HG02798 (cell line): ENCODE measurements around the gene LTBP2.
"Not testable (repeated sequence)": the region's sequence is repeated elsewhere in the genome, so short reads cannot be mapped to it uniquely, and the experiment has no call there.

ENCODE experiments used
- ATAC-seq: cut with Tn5 transposase; IDR thresholded peaks from one replicate; pipeline ENCODE4 v1.9.1; 2021; ENCODE audit warnings: mild to moderate bottlenecking; ENCODE audit not compliant: unreplicated experiment, poor library complexity

The LTBP2 gene

DNA sequence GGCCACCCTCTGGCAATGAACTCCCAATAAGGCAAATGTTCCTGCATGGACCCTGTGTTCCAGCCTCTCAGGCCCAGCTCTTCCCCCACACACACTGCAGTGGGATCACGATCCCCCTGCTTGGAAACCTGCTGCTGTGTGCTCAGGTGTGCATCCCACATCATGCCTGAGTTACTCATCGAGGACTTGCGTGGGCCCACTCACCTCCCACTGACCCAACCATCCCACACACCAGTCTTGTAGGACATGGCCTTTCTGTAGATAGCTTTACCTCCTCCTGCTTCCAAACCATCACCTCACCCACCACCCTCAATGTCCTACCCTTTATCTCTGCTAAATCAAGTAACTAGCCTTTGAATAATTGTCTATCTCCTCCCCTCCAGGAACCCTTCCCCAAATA lies 143.5 kb downstream of the LTBP2 start:
- ATAC-seq = no peak

DNA sequence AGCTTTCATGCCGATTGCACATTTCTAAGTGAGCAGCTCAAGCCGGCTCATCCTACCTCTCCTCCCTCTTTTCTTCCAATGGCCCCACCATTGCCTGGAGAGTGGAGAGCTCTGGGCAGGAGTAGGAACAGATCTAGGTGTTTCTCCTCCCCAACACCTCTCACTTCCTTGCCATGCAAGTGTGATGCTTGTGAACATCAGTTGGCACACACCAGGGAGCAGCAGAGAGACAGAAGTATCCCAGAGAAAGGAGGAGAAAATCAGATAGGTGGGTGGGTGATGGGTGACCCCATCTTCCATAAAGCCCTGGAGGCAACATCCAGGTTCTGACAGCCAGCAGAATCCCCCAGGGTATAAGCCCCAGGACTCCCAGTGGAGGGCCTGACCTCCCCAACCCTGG lies 146.7 kb downstream of the LTBP2 start:
- ATAC-seq = no peak

DNA sequence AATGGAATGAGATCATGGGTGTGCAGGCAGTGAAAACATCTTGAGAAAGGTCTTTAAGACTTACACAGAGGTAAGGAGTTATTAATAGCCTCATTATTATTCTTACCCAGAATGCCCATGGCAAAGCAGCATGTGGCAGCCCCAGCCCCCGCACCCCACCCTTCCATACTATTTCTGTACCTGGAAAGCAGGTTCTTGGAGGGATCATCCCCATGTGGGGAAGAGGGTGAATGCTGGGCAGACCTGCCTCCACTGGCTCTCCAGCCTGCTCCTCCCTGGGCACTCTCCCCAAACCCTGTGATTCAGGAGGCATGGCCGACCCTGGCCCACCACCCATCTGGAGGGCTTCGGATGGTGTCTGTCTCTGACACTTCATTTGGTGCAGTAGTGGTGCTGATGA lies 147.3 kb downstream of the LTBP2 start:
- ATAC-seq = no peak

DNA sequence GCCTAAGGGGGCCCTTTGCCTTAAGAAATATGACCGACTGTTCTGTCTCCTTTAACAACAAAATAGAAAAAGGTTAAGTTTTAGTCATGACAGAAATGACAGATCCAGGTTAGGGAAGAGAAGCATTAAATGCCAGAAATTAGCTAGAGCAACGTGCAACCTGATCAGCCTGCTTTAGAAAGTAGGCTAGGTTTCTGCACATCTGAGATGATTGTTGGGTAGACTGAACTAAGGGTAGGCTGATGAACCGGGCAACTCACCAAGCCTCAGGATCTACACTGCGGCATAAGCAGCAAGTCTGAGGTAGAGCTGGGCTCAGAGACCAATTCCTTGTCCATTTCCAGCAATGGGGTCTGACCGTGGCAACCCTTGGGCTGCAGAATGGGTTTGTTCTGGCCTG lies 148.3 kb downstream of the LTBP2 start:
- ATAC-seq = no peak

DNA sequence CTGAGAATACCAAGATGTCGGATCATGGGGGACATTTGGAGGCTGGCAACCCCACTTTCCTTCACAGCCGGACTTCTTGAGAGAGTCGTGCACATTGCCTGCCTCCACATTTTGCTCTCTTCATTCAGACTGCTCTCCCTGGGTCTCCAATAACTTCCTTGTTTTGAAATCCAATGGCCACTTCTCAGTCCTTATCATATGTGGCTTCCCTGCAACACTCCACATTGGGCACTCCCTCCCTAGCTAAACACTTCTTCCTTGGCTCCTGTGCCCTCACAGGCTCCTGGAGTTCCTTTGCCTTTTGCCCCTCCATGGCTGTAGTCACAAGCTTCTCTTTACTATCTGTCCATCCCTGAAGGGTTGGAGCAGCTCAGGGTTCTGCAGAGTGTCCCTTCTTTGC lies 149.0 kb downstream of the LTBP2 start:
- ATAC-seq = no peak

DNA sequence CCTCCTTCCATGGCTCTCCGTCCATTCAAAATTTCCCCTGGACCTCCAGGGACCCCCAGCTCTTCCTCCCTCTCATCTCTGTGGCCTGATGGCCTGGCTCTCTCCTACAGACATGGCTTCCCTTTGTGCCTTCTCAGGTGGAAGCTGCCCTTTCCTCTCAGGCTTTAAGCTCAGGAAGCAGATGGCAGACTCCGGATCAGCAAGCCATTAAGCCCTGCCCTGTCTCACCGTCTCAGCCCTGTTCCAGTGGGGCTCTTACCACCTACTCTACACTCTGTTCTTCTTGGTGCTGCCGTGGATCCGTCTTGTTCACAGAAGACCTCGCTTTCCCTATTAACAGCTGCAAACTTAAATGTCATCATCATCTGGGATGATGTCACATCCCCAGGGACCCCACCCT lies 152.1 kb downstream of the LTBP2 start:
- no peak for ATAC-seq

DNA sequence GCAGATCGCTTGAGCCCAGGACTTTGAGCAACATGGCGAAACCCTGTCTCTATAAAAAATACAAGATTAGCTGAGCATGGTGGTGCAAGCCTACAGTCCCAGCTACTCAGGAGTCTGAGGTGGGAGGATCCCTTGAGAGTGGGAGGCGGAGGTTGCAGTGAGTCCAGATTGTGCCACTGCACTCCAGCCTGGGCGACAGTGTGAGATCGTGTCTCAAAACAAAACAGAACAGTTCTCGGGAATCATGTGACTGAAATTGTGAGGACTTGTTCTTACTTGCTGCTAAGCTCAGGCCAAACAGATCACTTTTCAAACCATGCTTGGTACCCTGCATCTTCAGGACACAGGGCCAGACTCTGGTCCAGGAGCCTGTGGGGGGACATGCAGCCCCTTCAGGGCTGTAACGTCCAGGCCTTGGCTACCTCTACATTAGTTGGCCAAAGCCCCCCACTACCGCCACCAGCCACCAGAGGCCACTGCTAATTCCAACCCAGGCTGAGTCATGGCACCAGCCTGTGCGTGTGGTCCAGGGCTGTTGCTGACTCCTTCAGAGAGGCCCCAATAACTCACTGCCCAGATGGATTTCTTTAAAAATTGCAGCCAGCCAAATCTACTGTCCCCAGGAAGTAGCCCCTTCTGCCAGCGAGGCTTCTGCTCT lies 152.6 kb downstream of the LTBP2 start:
- ATAC-seq = peak; percentile 73

DNA sequence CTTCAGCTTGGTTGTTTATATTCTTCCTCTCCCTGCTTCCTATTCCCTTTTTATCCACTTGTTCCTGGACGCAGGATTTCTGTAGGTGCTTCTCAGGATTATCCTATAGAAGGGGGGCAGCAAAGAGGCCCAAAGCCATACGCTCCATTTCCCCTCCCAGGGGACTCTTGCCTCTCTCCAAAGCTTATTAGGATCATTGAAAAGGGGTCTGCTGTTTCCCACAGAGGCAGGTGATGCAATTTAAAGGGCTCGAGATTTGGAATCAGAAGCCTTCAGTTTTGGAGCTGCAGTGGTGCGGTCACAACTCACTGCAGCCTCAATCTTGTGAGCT lies 154.5 kb downstream of the LTBP2 start:
- no peak for ATAC-seq

DNA sequence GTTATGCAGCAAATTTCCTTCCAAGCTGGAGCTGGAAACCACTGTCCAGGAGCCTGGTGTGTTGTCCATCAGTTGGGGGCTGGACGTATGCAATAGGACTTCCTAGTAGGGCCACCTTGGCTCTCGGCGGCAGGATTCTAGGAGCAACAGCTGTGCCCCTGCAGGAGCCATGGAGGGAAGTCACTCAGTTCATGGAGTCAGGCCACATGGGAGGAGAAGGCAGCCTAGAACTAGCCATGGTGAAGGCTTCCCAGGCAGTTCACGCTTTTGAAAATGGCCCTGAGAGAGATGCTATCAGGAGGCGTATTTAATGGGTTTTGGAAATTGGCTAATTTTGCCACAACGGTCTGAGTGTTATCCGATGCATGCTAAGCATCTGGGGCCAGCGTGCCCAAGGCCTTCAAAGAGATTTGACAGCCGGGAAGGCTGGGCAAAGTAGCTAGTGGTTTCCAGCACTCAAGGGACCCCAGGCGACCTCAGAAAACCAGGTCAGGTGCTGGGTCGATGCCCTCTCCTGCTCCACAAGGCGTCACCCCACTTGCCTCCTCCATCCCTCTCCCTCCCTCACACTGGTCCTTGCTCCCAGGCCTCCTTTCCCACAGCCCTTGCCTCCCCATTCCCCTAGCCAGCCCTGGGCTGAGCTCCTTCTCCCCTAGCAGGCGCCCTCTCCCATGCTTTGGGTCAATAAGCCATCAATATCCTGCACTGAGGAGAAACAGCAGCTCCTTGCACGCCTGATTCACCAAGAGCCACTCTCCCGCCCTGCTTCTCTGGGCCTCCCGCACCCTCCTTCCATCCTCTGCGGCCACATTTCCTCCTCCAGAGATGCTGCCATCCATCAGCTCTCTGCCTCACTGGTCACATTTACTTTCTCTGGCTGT lies 155.1 kb downstream of the LTBP2 start:
- ATAC-seq = no peak

DNA sequence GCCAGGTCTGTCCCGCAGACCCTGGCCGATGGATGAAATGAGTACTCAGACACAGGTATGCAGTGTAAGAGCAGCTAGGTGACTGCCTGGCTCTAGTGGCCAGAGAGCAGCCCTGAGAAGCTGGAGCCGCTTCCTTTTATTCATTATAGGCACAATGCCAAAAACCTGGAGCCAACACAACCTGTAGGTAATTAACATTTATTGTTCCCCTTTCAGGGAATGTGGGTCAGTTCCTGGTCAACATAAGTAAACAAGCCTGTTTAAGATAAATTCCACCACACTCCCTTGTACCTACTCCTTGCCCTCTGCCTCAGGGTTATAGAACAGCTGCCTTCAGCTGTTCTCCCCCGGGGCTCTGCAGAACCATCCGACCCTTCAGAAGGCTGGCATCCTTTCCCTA lies 157.6 kb downstream of the LTBP2 start:
- ATAC-seq = not testable (repeated sequence)
